Activated T-cell treated with anti-CD3 and anti-CD28 coated beads, Interleukin-2, amount 50 U/mL, for 4 hours (primary cell): ENCODE data around the gene TBXAS1. TPM values are rescaled to one million over a fixed set of nuclear protein-coding genes. Genes with fewer than 3 reads are reported as not detected.
"Not testable (repeated sequence)": the region's sequence is repeated elsewhere in the genome, so short reads cannot be mapped to it uniquely, and the experiment has no call there.

Experiments
- ATAC-seq, 2 donors: fragments of 200-7000 bp; cut with Tn5 transposase; one replicate each; pipeline ENCODE4 v1.10.0; 2021
- DNase-seq: peaks from one replicate; pipeline ENCODE4 v3.0.0-alpha.2; 2020
- H3K27me3 Mint-ChIP-seq: one replicate; pipeline ENCODE4 v1.8.0; 2021; ENCODE audit warnings: low read depth, mixed read lengths
- H3K36me3 Mint-ChIP-seq: one replicate; pipeline ENCODE4 v1.8.0; 2022; ENCODE audit warnings: mixed read lengths; ENCODE audit not compliant: insufficient read depth
- H3K4me1 Mint-ChIP-seq: one replicate; pipeline ENCODE4 v1.8.0; 2021; ENCODE audit warnings: low read depth, mixed read lengths
- H3K4me3 Mint-ChIP-seq: one replicate; pipeline ENCODE4 v1.8.0; 2021; ENCODE audit warnings: mild to moderate bottlenecking, moderate library complexity, mixed read lengths
- H3K9me3 Mint-ChIP-seq: one replicate; pipeline ENCODE4 v1.8.0; 2021; ENCODE audit warnings: mixed read lengths
- total RNA-seq, 3 donors: library from RNA; stranded (reverse); gene quantifications; one replicate each; pipeline ENCODE4 v1.2.1, GENCODE V29; 2021

The TBXAS1 gene
- total RNA-seq, 3 donors from 2014 or later, result 1.7 to 4.1 (median 4.0) TPM

GRCh38 chr7:139837291-139837690 lies 8.2 kb downstream of the TBXAS1 start:
- not testable (repeated sequence) for H3K36me3 Mint-ChIP-seq, H3K4me1 Mint-ChIP-seq, H3K4me3 Mint-ChIP-seq, DNase-seq, H3K27me3 Mint-ChIP-seq, ATAC-seq
- H3K9me3 Mint-ChIP-seq, result peaks cover 34% of the 10 kb centered on the region

- Mint-ChIP-seq H3K27me3 (no peaks in the 10 kb centered on the region), H3K9me3 (peaks cover 25% of the 10 kb centered on the region), H3K4me1 (peaks cover 4% of the 10 kb centered on the region), H3K4me3 (no peak overlapping the region), H3K36me3 (peaks cover 2% of the 10 kb centered on the region)
- DNase-seq (no peak), ATAC-seq (no peak)
Measured at GRCh38 chr7:139838276-139838675, 9.2 kb downstream of the TBXAS1 start.

GRCh38 chr7:139838876-139839275 lies 9.8 kb downstream of the TBXAS1 start:
- peaks cover 21% of the 10 kb centered on the region for H3K9me3 Mint-ChIP-seq
- H3K4me3 Mint-ChIP-seq, result no peak overlapping the region
- DNase-seq, result no peak
- no peak for ATAC-seq
- H3K4me1 Mint-ChIP-seq, result peaks cover 4% of the 10 kb centered on the region
- H3K36me3 Mint-ChIP-seq, result peaks cover 2% of the 10 kb centered on the region
- H3K27me3 Mint-ChIP-seq, result no peaks in the 10 kb centered on the region

DNA sequence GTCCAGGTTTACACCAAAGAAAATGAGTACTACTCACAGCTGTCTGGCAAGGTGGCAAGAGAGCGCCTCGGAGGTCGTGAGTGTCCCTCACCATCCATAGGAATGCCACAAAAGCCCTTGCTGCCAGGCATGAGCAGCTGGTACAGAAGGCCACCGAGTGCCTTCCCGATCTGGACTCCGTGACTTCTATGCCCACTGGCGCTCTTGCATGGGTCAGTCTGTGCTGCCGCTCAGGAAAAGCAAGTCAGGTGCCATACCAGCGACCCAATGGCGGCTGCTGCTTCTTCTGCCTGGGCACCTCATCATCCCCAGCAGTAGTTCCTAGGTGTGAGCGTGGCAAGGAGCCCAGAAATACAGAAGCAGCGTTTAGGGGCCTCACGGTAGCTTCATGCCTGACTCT lies 11.7 kb downstream of the TBXAS1 start:
- Mint-ChIP-seq H3K4me3 (no peak overlapping the region), H3K4me1 (peaks cover 4% of the 10 kb centered on the region), H3K36me3 (no peaks in the 10 kb centered on the region), H3K9me3 (peaks cover 11% of the 10 kb centered on the region), H3K27me3 (no peaks in the 10 kb centered on the region)
- DNase-seq, result no peak
- ATAC-seq, result no peak

GRCh38 chr7:139842401-139843210 lies 13.5 kb downstream of the TBXAS1 start:
- Mint-ChIP-seq H3K36me3 (no peaks in the 10 kb centered on the region), H3K4me1 (peaks cover 4% of the 10 kb centered on the region), H3K27me3 (peaks cover 1% of the 10 kb centered on the region), H3K9me3 (no peaks in the 10 kb centered on the region), H3K4me3 (no peak overlapping the region)
- ATAC-seq, result no peak
- no peak for DNase-seq

DNA sequence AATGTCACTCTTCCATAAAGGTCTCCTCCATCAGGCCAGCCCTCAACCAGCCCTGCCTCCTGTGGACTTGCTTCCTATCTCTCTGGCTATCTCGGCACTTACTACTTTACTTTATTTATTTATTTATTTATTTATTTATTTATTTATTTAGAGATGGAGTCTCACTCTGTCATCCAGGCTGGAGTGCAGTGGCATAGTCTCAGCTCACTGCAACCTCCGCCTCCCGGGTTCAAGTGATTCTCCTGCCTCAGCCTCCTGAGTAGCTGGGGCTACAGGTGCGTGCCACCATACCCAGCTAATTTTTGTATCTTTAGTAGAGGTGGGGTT lies 14.1 kb downstream of the TBXAS1 start:
- H3K27me3 Mint-ChIP-seq, DNase-seq, ATAC-seq, H3K4me3 Mint-ChIP-seq, H3K36me3 Mint-ChIP-seq, H3K9me3 Mint-ChIP-seq, H3K4me1 Mint-ChIP-seq: not testable (repeated sequence)

GRCh38 chr7:139844779-139845442 lies 15.8 kb downstream of the TBXAS1 start:
- no peak for ATAC-seq
- no peak overlapping the region for H3K4me3 Mint-ChIP-seq
- peaks cover 4% of the 10 kb centered on the region for H3K4me1 Mint-ChIP-seq
- DNase-seq, result no peak
- no peaks in the 10 kb centered on the region for H3K9me3 Mint-ChIP-seq
- H3K27me3 Mint-ChIP-seq, result peaks cover 2% of the 10 kb centered on the region
- H3K36me3 Mint-ChIP-seq, result no peaks in the 10 kb centered on the region

GRCh38 chr7:139845443-139845805 lies 16.4 kb downstream of the TBXAS1 start:
- peaks cover 4% of the 10 kb centered on the region for H3K4me1 Mint-ChIP-seq

DNA sequence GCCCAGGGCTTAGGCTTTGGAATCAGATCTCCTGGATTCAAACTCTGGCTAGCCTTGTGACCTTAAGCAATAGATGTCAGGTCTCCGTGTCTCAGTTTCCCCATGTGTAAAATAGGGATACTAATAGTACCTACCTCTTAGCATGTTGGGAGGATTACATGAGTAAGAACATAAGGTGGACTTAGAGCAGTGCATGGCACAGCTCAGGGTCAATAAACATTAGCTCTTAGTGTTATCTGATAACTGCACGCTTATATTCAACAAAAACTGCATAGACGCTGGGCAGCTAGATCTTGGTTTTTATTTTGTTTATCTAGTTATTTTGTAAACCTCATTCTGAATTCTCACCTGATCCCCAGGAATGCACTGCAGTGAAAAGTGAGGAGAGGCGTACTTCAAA lies 17.2 kb downstream of the TBXAS1 start:
- DNase-seq, result no peak
- no peaks in the 10 kb centered on the region for H3K9me3 Mint-ChIP-seq
- no peak overlapping the region for H3K4me3 Mint-ChIP-seq
- peaks cover 4% of the 10 kb centered on the region for H3K4me1 Mint-ChIP-seq
- peaks cover 2% of the 10 kb centered on the region for H3K27me3 Mint-ChIP-seq
- no peaks in the 10 kb centered on the region for H3K36me3 Mint-ChIP-seq
- no peak for ATAC-seq

More at GRCh38 chr7:139845443-139845805, 16.4 kb downstream of the TBXAS1 start:
- DNase-seq (no peak), ATAC-seq (no peak)
- no peak overlapping the region for H3K4me3 Mint-ChIP-seq
- no peaks in the 10 kb centered on the region for H3K36me3 Mint-ChIP-seq
- peaks cover 2% of the 10 kb centered on the region for H3K27me3 Mint-ChIP-seq
- no peaks in the 10 kb centered on the region for H3K9me3 Mint-ChIP-seq

GRCh38 chr7:139848274-139848673 lies 19.2 kb downstream of the TBXAS1 start:
- DNase-seq (no peak), ATAC-seq (no peak)
- Mint-ChIP-seq H3K4me1 (peaks cover 1% of the 10 kb centered on the region), H3K9me3 (no peaks in the 10 kb centered on the region), H3K4me3 (no peak overlapping the region), H3K27me3 (peaks cover 2% of the 10 kb centered on the region), H3K36me3 (no peaks in the 10 kb centered on the region)

GRCh38 chr7:139850906-139851305 lies 21.8 kb downstream of the TBXAS1 start:
- Mint-ChIP-seq H3K36me3 (no peaks in the 10 kb centered on the region), H3K4me3 (no peak overlapping the region), H3K9me3 (no peaks in the 10 kb centered on the region), H3K4me1 (peaks cover 23% of the 10 kb centered on the region), H3K27me3 (peaks cover 2% of the 10 kb centered on the region)
- ATAC-seq (no peak), DNase-seq (no peak)

DNA sequence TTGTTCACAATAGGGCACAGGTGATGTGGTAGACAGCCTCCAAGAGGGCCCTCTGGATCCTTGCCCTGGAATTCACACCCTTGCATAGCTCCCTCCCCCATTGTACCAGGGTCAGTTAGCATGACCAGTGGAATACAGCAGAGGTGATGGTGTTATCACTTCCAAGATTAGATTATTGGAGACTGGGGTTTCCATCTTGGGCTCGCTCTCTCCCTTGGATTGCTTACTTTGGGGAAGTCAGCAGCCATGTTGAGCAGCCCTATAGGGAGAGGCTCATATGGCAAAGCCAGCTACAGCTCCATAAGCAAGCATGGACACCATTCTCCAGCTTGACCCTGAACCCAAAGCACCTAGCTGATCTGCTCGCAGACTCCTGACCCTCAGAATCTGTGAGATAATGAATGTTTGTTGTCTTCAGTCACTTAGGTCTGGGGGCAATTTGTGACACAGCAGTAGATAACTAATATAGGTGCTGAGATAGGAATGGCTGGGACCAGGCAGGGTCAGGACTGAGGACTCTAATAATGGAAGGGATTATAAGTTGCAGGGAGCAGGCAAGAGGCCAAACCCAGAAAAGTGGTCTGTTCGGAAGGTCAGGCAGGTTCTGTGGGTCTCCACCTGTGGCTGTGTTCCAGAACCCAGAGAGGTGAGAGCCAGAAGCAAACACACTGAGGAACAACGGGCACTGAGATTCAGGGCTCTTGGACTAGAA lies 22.9 kb downstream of the TBXAS1 start:
- H3K9me3 Mint-ChIP-seq, result no peaks in the 10 kb centered on the region
- ATAC-seq, result no peak
- H3K27me3 Mint-ChIP-seq, result peaks cover 2% of the 10 kb centered on the region
- DNase-seq, result no peak
- H3K4me3 Mint-ChIP-seq, result no peak overlapping the region
- H3K4me1 Mint-ChIP-seq, result peaks cover 28% of the 10 kb centered on the region
- H3K36me3 Mint-ChIP-seq, result no peaks in the 10 kb centered on the region

GRCh38 chr7:139852482-139852845 lies 23.4 kb downstream of the TBXAS1 start:
- no peaks in the 10 kb centered on the region for H3K36me3 Mint-ChIP-seq
- ATAC-seq (no peak), DNase-seq (no peak)
- no peaks in the 10 kb centered on the region for H3K9me3 Mint-ChIP-seq
- peaks cover 2% of the 10 kb centered on the region for H3K27me3 Mint-ChIP-seq
- peaks cover 28% of the 10 kb centered on the region for H3K4me1 Mint-ChIP-seq
- no peak overlapping the region for H3K4me3 Mint-ChIP-seq

GRCh38 chr7:139853506-139854123 lies 24.6 kb downstream of the TBXAS1 start:
- no peak for ATAC-seq
- Mint-ChIP-seq H3K9me3 (no peaks in the 10 kb centered on the region), H3K4me3 (no peak overlapping the region), H3K27me3 (no peaks in the 10 kb centered on the region), H3K36me3 (no peaks in the 10 kb centered on the region), H3K4me1 (peaks cover 28% of the 10 kb centered on the region)
- DNase-seq, result no peak
